Keratinocyte (primary cell): Measurements from ENCODE around the gene SPIN1. TPM values are rescaled to one million over a fixed set of nuclear protein-coding genes. Genes with fewer than 3 reads are reported as not detected.
"Not testable (repeated sequence)": the region's sequence is repeated elsewhere in the genome, so short reads cannot be mapped to it uniquely, and the experiment has no call there.

Source experiments
- DNase-seq: peaks from one replicate; pipeline ENCODE4 v3.0.0-alpha.2; 2011; ENCODE audit warnings: low read depth, missing footprints, low spot score
- FAIRE-seq: peaks from 2 replicates; lab custom pipeline; 2011; peaks lifted over from hg19 to GRCh38; lab: Jason Lieb, UNC
- H2AFZ ChIP-seq: 2 replicates; pipeline ENCODE4 v1.6.0; 2012; ENCODE audit warnings: low read length, control low read depth, inconsistent platforms; ENCODE audit not compliant: control insufficient read depth
- H3K27ac ChIP-seq: 2 replicates; pipeline ENCODE4 v1.5.1; 2011; ENCODE audit warnings: low read length; ENCODE audit not compliant: control insufficient read depth, insufficient read depth
- H3K27me3 ChIP-seq: 3 replicates; pipeline ENCODE4 v1.6.0; 2011; ENCODE audit warnings: low read length; ENCODE audit not compliant: control insufficient read depth, insufficient read depth; ENCODE audit errors: extremely low read depth
- H3K36me3 ChIP-seq, 2 experiments: 2 replicates in 1 of 2; 3 replicates in 1 of 2; pipeline ENCODE4 v1.5.1; 2011; ENCODE audit warnings: low read length in 2 of 2, mild to moderate bottlenecking in 1 of 2; ENCODE audit not compliant: control insufficient read depth in 2 of 2, insufficient read depth in 2 of 2; ENCODE audit errors: extremely low read depth in 1 of 2
- H3K4me1 ChIP-seq: 3 replicates; pipeline ENCODE4 v1.5.1; 2011; ENCODE audit warnings: low read length; ENCODE audit not compliant: control insufficient read depth, insufficient read depth; ENCODE audit errors: extremely low read depth
- H3K4me2 ChIP-seq: 3 replicates; pipeline ENCODE4 v1.6.0; 2011; ENCODE audit warnings: low read depth, low read length; ENCODE audit not compliant: control insufficient read depth, insufficient read depth; ENCODE audit errors: extremely low read depth
- H3K4me3 ChIP-seq, 3 experiments: fragments of 200-600 bp in 1 of 3; sonication (generic) in 1 of 3; 2 replicates in 2 of 3; 3 replicates in 1 of 3; pipeline ENCODE4 v1.5.1; 2011 to 2016; ENCODE audit warnings: low read length in 3 of 3, mild to moderate bottlenecking in 3 of 3, control low read depth in 2 of 3, inconsistent platforms in 1 of 3, low read depth in 1 of 3, mixed read lengths in 1 of 3, mixed run types in 1 of 3, moderate library complexity in 1 of 3; ENCODE audit not compliant: control insufficient read depth in 2 of 3, insufficient read depth in 2 of 3; ENCODE audit errors: extremely low read depth in 1 of 3
- H3K79me2 ChIP-seq: 2 replicates; pipeline ENCODE4 v1.6.0; 2012; ENCODE audit warnings: low read length; ENCODE audit not compliant: control insufficient read depth, insufficient read depth
- H3K9ac ChIP-seq: 3 replicates; pipeline ENCODE4 v1.6.0; 2011; ENCODE audit warnings: low read length; ENCODE audit not compliant: control insufficient read depth, insufficient read depth; ENCODE audit errors: extremely low read depth
- H3K9me1 ChIP-seq: 3 replicates; pipeline ENCODE4 v1.6.0; 2011; ENCODE audit warnings: low read length; ENCODE audit not compliant: control insufficient read depth, insufficient read depth; ENCODE audit errors: extremely low read depth
- H3K9me3 ChIP-seq: 2 replicates; pipeline ENCODE4 v1.5.1; 2012; ENCODE audit warnings: low read depth, low read length; ENCODE audit not compliant: control insufficient read depth
- H4K20me1 ChIP-seq: 3 replicates; pipeline ENCODE4 v1.6.0; 2011; ENCODE audit warnings: low read length; ENCODE audit not compliant: control insufficient read depth, insufficient read depth; ENCODE audit errors: extremely low read depth
- CTCF ChIP-seq, 3 experiments: IDR thresholded peaks in 1 of 3; conservative IDR thresholded peaks in 1 of 3; optimal IDR thresholded peaks in 1 of 3; 2 replicates in 2 of 3; 3 replicates in 1 of 3; pipeline versions ENCODE3 to v1.5.1; 2011; ENCODE audit warnings: low read length in 3 of 3, mild to moderate bottlenecking in 3 of 3, moderate library complexity in 2 of 3, control low read depth in 1 of 3, inconsistent platforms in 1 of 3; ENCODE audit not compliant: insufficient read depth in 2 of 3; ENCODE audit errors: extremely low read depth in 1 of 3
- EZH2 ChIP-seq: IDR thresholded peaks from one replicate; pipeline ENCODE4 v1.6.1; 2012; ENCODE audit warnings: inconsistent platforms, mild to moderate bottlenecking, low read length, moderate library complexity
- dilution Hi-C: fragments of 300-500 bp; cut with MboI; formaldehyde crosslinking; loops from one replicate; pipeline ENCODE4 v1.7.0; 2020; ENCODE audit warnings: low sequenced_read_pairs; ENCODE audit not compliant: extremely low pct_ligation_motif_present
- polyA plus RNA-seq, 5 experiments: library from polyadenylated mRNA; depleted of rRNA in 3 of 5; stranded (reverse) in 3 of 5; stranded (forward) in 1 of 5; unstranded in 1 of 5; fragments of >200 nt; gene quantifications; 1 replicate in 1 of 5; 2 replicates in 3 of 5; 3 replicates in 1 of 5; pipeline versions ENCODE4 v1.2.1 to v1.2.3, GENCODE V29; 2011 to 2012; ENCODE audit warnings: missing spikeins in 2 of 5, low read depth in 1 of 5, low replicate concordance in 1 of 5

The SPIN1 gene
- polyA plus RNA-seq, 1 donor (not counting 4 experiments of a cell fraction or from before 2014, with no cell fraction given), result 68.8 TPM

- no peak overlapping the region for H2AFZ ChIP-seq
- peaks cover 5% of the 10 kb centered on the region for H3K4me1 ChIP-seq
- H3K9ac ChIP-seq, result no peak overlapping the region
- no peaks in the 10 kb centered on the region for H3K36me3 ChIP-seq
- H3K4me3 ChIP-seq, result no peak overlapping the region
- H3K9me1 ChIP-seq, result no peaks in the 10 kb centered on the region
- peak; percentile 70 for FAIRE-seq
- H4K20me1 ChIP-seq, result no peaks in the 10 kb centered on the region
- dilution Hi-C loops, result no loop called here
- H3K27me3 ChIP-seq, result no peaks in the 10 kb centered on the region
- no peak overlapping the region for H3K27ac ChIP-seq
- TF ChIP-seq CTCF (optimal IDR thresholded peaks at IDR 0.05 in 1 of 3, IDR thresholded peaks at IDR 0.05 in 1 of 3, conservative IDR thresholded peaks at IDR 0.05 in 1 of 3; ENCODE audit: extremely low read depth in 1 of 3, insufficient read depth in 2 of 3, low read length in 3 of 3) (no peak), EZH2 (no peak)
- H3K9me3 ChIP-seq, result no peaks in the 10 kb centered on the region
- no peaks in the 10 kb centered on the region for H3K79me2 ChIP-seq
- DNase-seq, result peak; percentile 55
- no peak overlapping the region for H3K4me2 ChIP-seq
These were observed 33.1 kb upstream of the SPIN1 start for GRCh38 chr9:88355166-88355565.

- H3K9me3 ChIP-seq, H3K4me2 ChIP-seq, H3K9me1 ChIP-seq, DNase-seq, H3K4me3 ChIP-seq, dilution Hi-C loops, H3K27ac ChIP-seq, H2AFZ ChIP-seq, H3K27me3 ChIP-seq, H3K36me3 ChIP-seq, H3K9ac ChIP-seq, H4K20me1 ChIP-seq, FAIRE-seq, H3K4me1 ChIP-seq, H3K79me2 ChIP-seq: not testable (repeated sequence)
These were observed 31.0 kb upstream of the SPIN1 start for GRCh38 chr9:88357250-88357649.

GRCh38 chr9:88358723-88359122 lies 29.5 kb upstream of the SPIN1 start:
- FAIRE-seq, result no peak
- H3K9me3 ChIP-seq, result no peaks in the 10 kb centered on the region
- H3K4me3 ChIP-seq, result no peak overlapping the region
- no peaks in the 10 kb centered on the region for H4K20me1 ChIP-seq
- H2AFZ ChIP-seq, result no peak overlapping the region
- no peak for TF ChIP-seq CTCF (optimal IDR thresholded peaks at IDR 0.05 in 1 of 3, IDR thresholded peaks at IDR 0.05 in 1 of 3, conservative IDR thresholded peaks at IDR 0.05 in 1 of 3; ENCODE audit: extremely low read depth in 1 of 3, insufficient read depth in 2 of 3, low read length in 3 of 3)
- no peak for TF ChIP-seq EZH2
- peaks cover 5% of the 10 kb centered on the region for H3K4me1 ChIP-seq
- H3K27ac ChIP-seq, result no peak overlapping the region
- H3K79me2 ChIP-seq, result no peaks in the 10 kb centered on the region
- no peak for DNase-seq
- dilution Hi-C loops, result no loop called here
- no peak overlapping the region for H3K4me2 ChIP-seq
- H3K9ac ChIP-seq, result no peak overlapping the region
- H3K36me3 ChIP-seq, result no peaks in the 10 kb centered on the region
- H3K27me3 ChIP-seq, result no peaks in the 10 kb centered on the region
- H3K9me1 ChIP-seq, result no peaks in the 10 kb centered on the region
